NCI-H460 (cell line): ENCODE measurements around the gene FNBP1L. TPM values are rescaled to one million over a fixed set of nuclear protein-coding genes. Genes with fewer than 3 reads are reported as not detected.

Source experiments
- DNase-seq: peaks from one replicate; pipeline ENCODE4 v3.0.0-alpha.2; 2016; ENCODE audit warnings: low read depth; ENCODE audit errors: extremely low read depth
- total RNA-seq: library from RNA; depleted of rRNA; stranded (reverse); fragments of >200 nt; shearing (Covaris generic); gene quantifications from 2 replicates; pipeline ENCODE4 v1.2.3, GENCODE V29; 2014

FNBP1L gene
- total RNA-seq, 1 experiment from 2014 or later: 24.4 TPM

GRCh38 chr1:93565496-93566206, 117.7 kb downstream of the FNBP1L start:
- DNase-seq: no peak

GRCh38 chr1:93566227-93566626, 118.3 kb downstream of the FNBP1L start:
- DNase-seq: no peak

GRCh38 chr1:93567255-93567918, 119.5 kb downstream of the FNBP1L start:
- DNase-seq: no peak

DNA sequence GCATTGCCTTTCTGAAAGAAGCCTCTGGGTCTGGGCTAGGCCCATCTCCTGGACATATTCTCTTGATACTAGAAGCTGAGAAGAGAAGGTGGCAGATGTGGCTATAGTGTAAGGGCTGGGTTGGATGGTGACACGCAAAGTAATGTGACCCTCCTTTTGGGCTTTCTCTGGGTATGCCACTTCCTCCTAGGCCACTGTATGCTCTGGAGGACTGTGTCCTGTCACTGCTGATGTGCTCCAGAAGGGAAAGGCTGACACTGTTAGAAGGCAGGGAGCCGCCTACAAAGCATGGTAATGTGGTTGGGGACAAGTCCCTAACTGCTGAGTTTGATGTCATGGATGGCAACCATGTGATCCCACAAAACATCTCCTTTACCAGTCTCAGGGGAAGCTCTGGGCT, 121.6 kb downstream of the FNBP1L start:
- no peak for DNase-seq

DNA sequence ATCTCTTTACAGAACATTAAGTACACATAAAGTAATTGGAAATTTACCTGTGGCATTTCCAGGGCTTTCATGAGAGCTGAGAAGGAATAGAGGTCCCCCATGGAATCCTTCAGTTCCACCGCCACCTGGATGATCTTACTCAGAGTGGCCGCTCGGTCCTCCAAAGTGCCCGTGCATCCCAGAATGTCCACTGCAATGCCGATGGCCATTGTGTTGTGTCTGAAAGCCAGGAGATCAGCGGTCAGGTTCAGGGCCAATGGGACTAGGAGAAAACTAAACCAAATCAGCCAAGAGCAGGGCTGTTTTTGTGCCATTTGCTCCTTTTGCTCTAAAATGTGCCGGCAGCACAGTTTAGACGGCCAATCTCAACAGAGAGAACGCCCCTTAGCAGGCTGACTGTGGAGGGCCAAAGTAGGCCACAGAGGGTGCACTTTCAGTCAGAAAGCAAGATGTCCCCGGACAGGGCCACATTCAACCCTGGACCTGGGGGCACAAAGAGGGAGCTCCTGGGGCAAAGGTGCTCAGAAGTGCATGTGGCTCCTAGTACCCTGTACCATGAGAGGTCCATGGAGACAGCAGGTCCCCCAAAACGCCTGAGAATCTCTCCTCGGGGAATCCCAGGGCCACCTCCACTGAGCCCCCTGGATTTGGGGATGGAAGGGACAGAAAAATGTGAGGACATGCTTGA, 123.8 kb downstream of the FNBP1L start:
- DNase-seq: no peak

GRCh38 chr1:93573940-93574469, 126.1 kb downstream of the FNBP1L start:
- DNase-seq: no peak

- no peak for DNase-seq
These were observed 126.6 kb downstream of the FNBP1L start for GRCh38 chr1:93574511-93574910.

DNA sequence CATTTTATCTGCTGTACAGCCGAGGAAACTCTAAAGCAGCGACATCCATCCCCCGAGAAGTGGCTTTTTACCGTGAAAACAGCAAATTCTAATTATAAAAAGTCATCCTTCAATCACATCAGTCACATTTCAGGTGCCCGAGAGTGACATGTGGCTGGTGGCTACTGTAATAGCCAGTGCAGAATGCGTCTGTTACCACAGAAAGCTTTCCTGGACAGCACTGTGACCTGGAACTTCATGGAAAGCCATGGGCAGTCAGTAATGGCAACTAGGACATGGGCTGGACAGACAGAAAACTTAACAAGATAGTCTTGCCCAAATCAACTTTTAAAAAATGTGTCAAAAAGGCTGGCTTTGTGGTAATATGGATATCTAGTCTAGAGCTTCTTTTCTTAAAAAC, 127.1 kb downstream of the FNBP1L start:
- DNase-seq: no peak

DNA sequence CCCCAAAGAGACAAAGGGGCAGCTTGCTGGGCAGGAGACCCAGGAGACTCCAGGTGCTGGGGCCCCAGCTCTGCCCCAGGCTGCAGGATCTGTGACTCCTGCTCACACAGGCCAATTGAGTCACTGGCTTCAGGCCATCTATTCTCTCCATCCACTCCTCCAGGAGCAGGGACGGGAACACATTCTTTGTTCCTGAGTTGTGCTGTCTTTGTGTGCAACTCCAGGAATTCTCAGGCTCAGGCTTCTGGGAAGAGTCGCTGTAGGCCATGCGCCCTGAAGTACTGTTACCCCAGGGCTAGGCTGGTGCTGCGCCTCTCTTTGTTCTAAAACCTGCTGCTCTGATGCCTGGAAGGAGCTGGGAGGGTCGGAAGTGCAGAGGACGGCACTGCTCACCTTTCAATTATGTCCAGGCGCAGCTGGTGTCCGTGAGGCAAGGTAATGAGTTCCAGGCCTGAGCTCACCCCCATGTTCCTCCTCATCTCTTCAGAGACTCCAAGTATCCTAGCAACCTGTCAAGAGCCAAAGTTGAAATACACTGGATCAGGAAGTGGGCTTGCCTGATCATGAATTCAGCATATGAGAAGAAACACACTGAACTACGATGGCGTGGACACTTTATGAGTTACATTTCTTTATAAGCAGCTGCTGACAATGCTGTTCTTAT, 127.8 kb downstream of the FNBP1L start:
- DNase-seq: no peak

DNA sequence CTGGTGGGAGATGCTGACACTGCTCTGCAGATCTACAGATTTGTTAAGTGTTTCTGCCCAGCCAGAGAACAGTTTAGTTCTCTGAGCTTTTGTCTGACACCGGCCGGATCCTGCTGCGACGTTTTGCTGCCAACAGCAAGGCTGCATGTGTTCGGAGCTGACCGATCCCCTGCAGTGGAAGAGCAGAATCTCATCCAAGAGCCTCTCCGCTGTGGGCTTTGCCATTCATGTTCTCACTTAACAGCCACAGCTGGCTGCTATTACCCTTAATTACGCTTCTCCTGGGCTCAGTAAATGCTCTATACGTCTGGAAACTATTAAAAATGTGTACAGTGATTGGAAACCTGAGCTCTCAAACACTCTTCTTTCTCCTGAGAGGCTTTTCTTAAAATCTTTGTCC, 128.4 kb downstream of the FNBP1L start:
- DNase-seq: no peak

DNA sequence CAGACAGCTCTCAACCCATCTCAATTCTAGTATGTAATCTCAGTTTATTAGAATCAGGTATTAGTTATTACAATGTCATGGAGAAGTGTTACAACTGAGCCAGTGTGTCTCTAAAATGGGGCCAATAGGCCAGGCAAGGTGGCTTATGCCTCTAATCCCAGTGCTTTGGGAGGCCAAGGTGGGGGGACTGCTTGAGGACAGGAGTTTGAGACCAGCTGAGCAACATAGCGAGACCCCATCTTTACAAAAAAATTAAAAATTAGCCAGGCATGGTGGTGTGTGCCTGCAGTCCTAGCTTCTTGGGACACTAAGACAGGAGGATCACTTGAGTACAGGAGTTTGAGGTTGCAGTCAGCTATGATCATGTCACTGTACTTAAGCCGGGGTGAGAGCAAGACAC, 128.8 kb downstream of the FNBP1L start:
- no peak for DNase-seq

DNA sequence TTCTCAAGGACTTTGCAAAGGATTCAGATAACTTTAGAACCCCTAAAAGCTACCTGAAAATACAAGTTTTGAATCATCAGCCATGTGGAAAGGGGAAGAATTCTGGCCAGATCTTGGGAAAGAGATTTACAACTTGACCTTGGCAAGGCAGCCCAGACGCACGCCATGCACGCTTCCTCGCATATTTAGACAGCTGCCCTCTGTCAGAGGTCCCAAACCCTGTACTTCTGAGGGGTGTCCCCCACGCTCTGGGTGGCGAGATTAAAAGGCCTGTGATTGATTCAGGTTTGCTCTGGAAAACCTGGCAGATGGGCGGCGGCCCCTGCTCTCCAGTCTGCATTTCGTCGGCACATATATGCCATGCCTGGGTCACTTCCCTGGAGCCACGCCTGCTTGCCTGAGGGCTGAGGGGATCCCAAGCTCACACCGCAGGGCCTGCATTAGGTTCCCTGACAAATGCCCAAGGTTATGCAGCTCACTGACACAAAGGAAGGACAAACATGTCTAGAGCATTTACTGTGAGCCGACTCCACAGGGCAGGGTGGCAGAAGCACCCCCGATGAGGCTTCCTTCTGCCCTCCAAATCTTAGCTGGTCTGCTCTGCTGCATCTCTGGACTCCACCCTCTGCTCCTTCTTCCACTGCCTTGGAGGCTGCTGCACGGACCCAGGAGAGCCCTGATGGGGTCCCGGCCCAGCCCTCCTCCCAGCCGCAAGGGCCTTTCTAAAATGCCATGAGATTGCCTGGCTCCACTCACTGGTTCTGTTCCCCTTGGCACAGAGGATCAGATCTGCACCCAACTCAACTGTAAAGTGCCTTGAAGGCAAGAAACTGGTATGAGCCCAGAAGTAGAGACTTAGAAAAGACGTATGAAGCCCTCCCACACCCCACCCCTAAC, 129.9 kb downstream of the FNBP1L start:
- DNase-seq: no peak

GRCh38 chr1:93578433-93578830, 130.5 kb downstream of the FNBP1L start:
- no peak for DNase-seq

- DNase-seq: no peak
These were observed 131.2 kb downstream of the FNBP1L start for GRCh38 chr1:93578911-93579825.

DNA sequence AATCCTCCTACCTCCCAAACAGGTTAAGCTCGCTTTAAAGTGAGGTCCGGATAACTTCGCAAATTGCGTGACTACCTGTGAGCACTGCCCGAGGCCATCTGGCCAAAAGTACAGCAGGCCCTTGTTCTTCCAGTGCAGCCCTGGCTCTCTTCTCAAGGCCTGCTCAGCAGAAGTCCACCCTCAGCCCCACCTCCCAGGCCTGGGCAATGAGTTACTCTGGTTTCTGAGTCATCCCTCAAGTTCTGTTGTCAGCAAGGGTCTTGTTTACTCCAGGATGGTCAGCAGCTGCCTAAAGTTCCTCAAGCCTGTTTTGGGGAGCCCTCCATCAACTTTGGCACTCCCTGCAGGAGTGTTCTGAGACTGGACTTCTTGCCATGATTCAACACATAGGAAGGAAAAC, 132.0 kb downstream of the FNBP1L start:
- no peak for DNase-seq

- no peak for DNase-seq
These were observed 134.3 kb downstream of the FNBP1L start for GRCh38 chr1:93581917-93582850.

DNA sequence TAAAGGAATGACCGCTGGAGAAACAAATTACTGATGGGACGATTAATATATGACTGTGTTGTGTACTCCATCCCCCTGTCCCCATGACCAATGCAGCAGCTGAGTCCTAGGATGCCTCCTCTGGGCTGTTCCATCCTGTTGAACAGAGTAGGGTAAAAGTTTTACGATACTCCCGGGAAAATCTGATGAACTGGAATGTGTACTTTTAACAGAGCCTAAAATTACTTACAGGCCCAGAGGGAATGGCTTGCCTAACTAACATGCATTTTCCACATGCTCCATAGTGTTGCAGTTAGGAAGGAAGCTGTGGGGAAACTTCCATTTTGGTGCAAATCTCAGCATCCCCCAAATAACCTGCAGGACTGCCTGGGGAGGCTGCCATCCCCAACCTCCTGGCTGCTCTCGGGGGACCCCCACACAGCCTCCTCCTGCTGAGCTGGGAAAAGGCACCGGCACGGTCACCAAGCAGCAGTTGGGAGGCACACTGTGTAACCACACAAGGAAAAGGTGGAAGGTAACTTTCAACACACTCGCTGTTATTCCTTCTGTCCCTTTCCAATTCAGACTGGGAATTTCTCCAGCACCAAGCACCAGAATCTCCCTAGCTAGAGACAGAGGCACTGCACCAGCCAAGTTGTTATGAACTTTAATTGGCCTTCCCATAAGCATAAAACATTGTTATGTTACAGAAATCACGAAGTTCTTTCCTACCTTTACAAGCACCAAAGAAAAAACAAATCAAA, 136.5 kb downstream of the FNBP1L start:
- no peak for DNase-seq
